CD4-positive, alpha-beta T cell treated with Interleukin-12 subunit alpha and Interleukin-12 subunit beta, for 1 hour (primary cell): ENCODE results near the gene AGAP1.

Experiments
- DNase-seq: peaks from one replicate; pipeline ENCODE4 v3.0.0-alpha.2; 2020

AGAP1 gene

GRCh38 chr2:235784788-235785187 lies 290.9 kb downstream of the AGAP1 start:
- no peak for DNase-seq

- no peak for DNase-seq
Measured at GRCh38 chr2:235789552-235789951, 295.7 kb downstream of the AGAP1 start.

GRCh38 chr2:235793163-235793752 lies 299.4 kb downstream of the AGAP1 start:
- no peak for DNase-seq

GRCh38 chr2:235799281-235799680 lies 305.4 kb downstream of the AGAP1 start:
- DNase-seq = no peak

GRCh38 chr2:235802542-235802941 lies 308.7 kb downstream of the AGAP1 start:
- no peak for DNase-seq

GRCh38 chr2:235803028-235803427 lies 309.2 kb downstream of the AGAP1 start:
- no peak for DNase-seq

GRCh38 chr2:235804676-235805075 lies 310.8 kb downstream of the AGAP1 start:
- no peak for DNase-seq

GRCh38 chr2:235806986-235807750 lies 313.3 kb downstream of the AGAP1 start:
- no peak for DNase-seq

- DNase-seq = no peak
Measured at GRCh38 chr2:235808366-235808765, 314.5 kb downstream of the AGAP1 start.

- no peak for DNase-seq
Measured at GRCh38 chr2:235810252-235810651, 316.4 kb downstream of the AGAP1 start.

GRCh38 chr2:235810846-235811245 lies 317.0 kb downstream of the AGAP1 start:
- DNase-seq = no peak

GRCh38 chr2:235811446-235812184 lies 317.8 kb downstream of the AGAP1 start:
- no peak for DNase-seq

- DNase-seq = no peak
Measured at GRCh38 chr2:235812185-235812665, 318.4 kb downstream of the AGAP1 start.

GRCh38 chr2:235813398-235813797 lies 319.6 kb downstream of the AGAP1 start:
- no peak for DNase-seq

GRCh38 chr2:235820571-235820970 lies 326.7 kb downstream of the AGAP1 start:
- DNase-seq = no peak

GRCh38 chr2:235824331-235824730 lies 330.5 kb downstream of the AGAP1 start:
- DNase-seq = no peak

GRCh38 chr2:235825946-235826345 lies 332.1 kb downstream of the AGAP1 start:
- DNase-seq = no peak

- no peak for DNase-seq
Measured at GRCh38 chr2:235826826-235827225, 333.0 kb downstream of the AGAP1 start.

- no peak for DNase-seq
Measured at GRCh38 chr2:235827585-235827992, 333.7 kb downstream of the AGAP1 start.

GRCh38 chr2:235829726-235830125 lies 335.9 kb downstream of the AGAP1 start:
- no peak for DNase-seq

GRCh38 chr2:235831755-235832154 lies 337.9 kb downstream of the AGAP1 start:
- no peak for DNase-seq

GRCh38 chr2:235832941-235833340 lies 339.1 kb downstream of the AGAP1 start:
- DNase-seq = no peak

- no peak for DNase-seq
Measured at GRCh38 chr2:235833971-235834620, 340.3 kb downstream of the AGAP1 start.
